Large intestine (tissue), 3 donors: ENCODE results near the gene GRIN2A. TPM values are rescaled to one million over a fixed set of nuclear protein-coding genes. Genes with fewer than 3 reads are reported as not detected.
"Not testable (repeated sequence)": the region's sequence is repeated elsewhere in the genome, so short reads cannot be mapped to it uniquely, and the experiment has no call there.

Experiments used
- DNase-seq, 2 donors: peaks; one replicate each; pipeline versions ENCODE4 v3.0.0 to v3.0.0-alpha.2; 2013
- H3K27ac ChIP-seq: one replicate; pipeline ENCODE4 v1.5.1; 2013; ENCODE audit warnings: low read length
- H3K27me3 ChIP-seq: 2 replicates; pipeline ENCODE4 v1.6.1; 2013; ENCODE audit warnings: low read length; ENCODE audit not compliant: control insufficient read depth, insufficient read depth
- H3K36me3 ChIP-seq: 2 replicates; pipeline ENCODE4 v1.6.1; 2013; ENCODE audit warnings: low read length; ENCODE audit not compliant: control insufficient read depth, insufficient read depth
- H3K4me1 ChIP-seq: one replicate; pipeline ENCODE4 v1.6.1; 2013; ENCODE audit warnings: low read length; ENCODE audit not compliant: control insufficient read depth, insufficient read depth
- H3K4me3 ChIP-seq: one replicate; pipeline ENCODE4 v1.5.1; 2013; ENCODE audit warnings: low read length
- H3K9me3 ChIP-seq: one replicate; pipeline ENCODE4 v1.6.1; 2013; ENCODE audit warnings: mild to moderate bottlenecking, low read depth, low read length, moderate library complexity; ENCODE audit not compliant: control insufficient read depth
- WGBS: methylation state at CpG from one replicate; pipeline ENCODE4 v1.1.5; 2013; ENCODE audit warnings: low lambda C conversion rate; ENCODE audit not compliant: insufficient coverage; 5-methylcytosine and 5-hydroxymethylcytosine counted together
- polyA plus RNA-seq: library from polyadenylated mRNA; unstranded; fragments of 120-200 nt; gene quantifications from one replicate; pipeline ENCODE4 v1.2.1, GENCODE V29; 2013

GRIN2A gene
- polyA plus RNA-seq, 1 donor = 0.10 TPM

DNA sequence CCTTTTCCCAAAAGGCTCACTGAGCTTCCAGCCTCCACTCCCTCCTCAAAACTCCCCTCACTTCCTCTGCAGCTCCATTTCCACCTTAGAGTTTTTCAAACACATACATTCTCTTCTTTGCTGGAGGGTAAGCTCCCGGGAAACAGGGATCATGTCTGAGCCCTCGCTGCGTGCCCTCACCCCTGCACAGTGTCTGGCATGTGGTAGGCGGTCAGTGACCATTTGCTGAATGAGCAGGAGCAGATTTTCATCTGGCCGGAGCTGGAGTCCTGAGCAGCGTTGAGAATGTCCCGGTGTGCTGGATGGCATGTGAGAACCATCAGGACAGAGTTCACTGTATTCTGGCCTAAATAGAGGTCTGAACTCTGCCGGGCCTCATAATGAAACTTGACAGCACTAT is 274.5 kb downstream of the GRIN2A start:
- no peaks in the 10 kb centered on the region for H3K36me3 ChIP-seq
- H3K27ac ChIP-seq = no peak overlapping the region
- no peak overlapping the region for H3K4me3 ChIP-seq
- H3K9me3 ChIP-seq = no peaks in the 10 kb centered on the region
- no peaks in the 10 kb centered on the region for H3K27me3 ChIP-seq
- WGBS = no CpG with 5 or more reads among the region's 8 CpGs
- no peak for DNase-seq
- H3K4me1 ChIP-seq = no peaks in the 10 kb centered on the region

DNA sequence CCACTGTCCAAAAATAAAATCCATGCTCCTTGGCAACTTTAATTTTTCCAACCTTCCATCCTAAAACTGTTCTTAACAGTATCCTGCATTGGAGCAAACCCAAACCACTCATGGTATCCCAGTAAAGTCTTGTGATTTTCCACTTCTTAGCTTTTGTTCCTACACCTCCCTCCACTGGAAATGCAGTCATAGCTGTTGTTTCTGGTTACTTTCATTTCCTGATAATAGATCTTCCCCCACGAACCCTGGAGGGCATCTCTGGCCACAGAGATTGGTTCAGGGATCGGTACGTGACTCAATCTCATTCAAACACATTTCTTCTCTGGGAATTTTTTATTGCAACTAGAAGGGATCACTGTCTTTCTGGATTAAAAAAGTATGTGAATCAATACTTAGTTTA is 276.0 kb downstream of the GRIN2A start:
- no peak overlapping the region for H3K4me3 ChIP-seq
- WGBS = no CpG with 5 or more reads among the region's 3 CpGs
- H3K9me3 ChIP-seq = no peaks in the 10 kb centered on the region
- H3K4me1 ChIP-seq = no peaks in the 10 kb centered on the region
- H3K27me3 ChIP-seq = no peaks in the 10 kb centered on the region
- H3K27ac ChIP-seq = no peak overlapping the region
- no peaks in the 10 kb centered on the region for H3K36me3 ChIP-seq
- DNase-seq = no peak

GRCh38 chr16:9904526-9904925 is 277.7 kb downstream of the GRIN2A start:
- no peak overlapping the region for H3K4me3 ChIP-seq
- WGBS = no CpG with 5 or more reads among the region's 2 CpGs

DNA sequence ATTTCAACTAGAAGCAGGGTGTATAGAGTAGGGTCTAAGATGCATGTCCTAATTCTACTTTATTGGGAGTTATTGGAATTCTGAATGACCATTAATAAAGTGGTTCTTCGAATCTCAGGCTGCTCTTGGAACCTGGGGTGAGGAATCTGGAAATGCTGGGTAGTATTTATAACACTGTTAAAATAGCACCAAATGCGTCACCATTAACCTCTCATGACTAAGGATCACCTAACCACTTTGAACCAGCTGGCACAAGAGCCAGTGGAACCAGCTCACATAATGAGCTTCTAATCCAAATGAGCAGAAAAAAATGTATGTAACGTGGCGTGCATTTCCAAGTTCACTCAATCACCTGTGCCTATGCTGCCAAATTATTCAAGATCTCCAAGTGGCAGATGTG is 281.7 kb downstream of the GRIN2A start:
- Histone ChIP-seq H3K9me3 (no peaks in the 10 kb centered on the region), H3K4me3 (no peak overlapping the region), H3K36me3 (no peaks in the 10 kb centered on the region), H3K27me3 (no peaks in the 10 kb centered on the region), H3K27ac (no peak overlapping the region), H3K4me1 (no peaks in the 10 kb centered on the region)
- DNase-seq = no peak
- WGBS = no CpG with 5 or more reads among the region's 4 CpGs

More at GRCh38 chr16:9904526-9904925, 277.7 kb downstream of the GRIN2A start:
- H3K4me1 ChIP-seq = no peaks in the 10 kb centered on the region
- H3K27me3 ChIP-seq = no peaks in the 10 kb centered on the region
- no peaks in the 10 kb centered on the region for H3K36me3 ChIP-seq
- DNase-seq = no peak
- H3K27ac ChIP-seq = no peak overlapping the region
- no peaks in the 10 kb centered on the region for H3K9me3 ChIP-seq

DNA sequence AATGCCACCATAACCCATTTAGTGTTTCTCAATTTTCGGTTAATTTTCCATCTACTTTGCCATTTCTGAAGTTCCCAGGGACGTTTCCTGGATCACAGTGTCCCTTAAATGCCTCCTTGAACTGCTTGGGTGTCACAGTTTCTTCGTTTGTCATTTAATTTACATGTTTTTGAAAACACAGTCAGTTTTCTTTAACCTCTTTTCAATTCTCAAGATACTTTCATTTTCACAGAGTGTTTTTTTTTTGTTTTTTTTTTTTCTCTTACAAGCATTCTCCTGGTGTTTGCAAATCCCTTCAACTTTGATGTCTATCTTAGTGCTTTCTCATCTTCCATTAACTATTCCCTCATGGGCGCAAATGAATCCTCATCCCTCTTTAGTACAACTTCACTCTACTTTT is 283.7 kb downstream of the GRIN2A start:
- Histone ChIP-seq H3K9me3 (no peaks in the 10 kb centered on the region), H3K4me3 (no peak overlapping the region), H3K27ac (no peak overlapping the region), H3K4me1 (no peaks in the 10 kb centered on the region), H3K27me3 (no peaks in the 10 kb centered on the region), H3K36me3 (no peaks in the 10 kb centered on the region)
- 78% methylated on average over 4 of the region's 4 CpGs for WGBS
- DNase-seq = no peak

DNA sequence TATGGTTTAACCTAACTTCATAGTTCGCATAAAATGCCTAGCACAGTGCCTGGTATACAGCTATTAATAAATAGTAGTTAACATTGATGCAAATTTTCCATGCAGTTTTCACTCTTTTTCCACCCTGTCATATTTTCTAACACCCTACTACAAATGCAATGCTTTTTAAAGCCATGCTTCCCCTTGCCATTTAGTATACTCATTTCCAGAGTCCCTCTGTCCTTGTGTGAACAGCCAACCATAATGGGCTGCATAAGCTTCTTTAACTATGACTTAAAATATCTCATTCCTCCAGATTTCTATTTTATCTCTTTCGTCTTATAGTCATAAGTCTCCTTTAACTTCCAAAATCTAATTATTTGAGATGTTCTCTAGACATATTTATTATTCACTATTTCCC is 284.1 kb downstream of the GRIN2A start:
- H3K36me3 ChIP-seq = no peaks in the 10 kb centered on the region
- H3K4me1 ChIP-seq = no peaks in the 10 kb centered on the region
- H3K9me3 ChIP-seq = no peaks in the 10 kb centered on the region
- WGBS = 100% methylated on average over 1 of the region's 2 CpGs
- H3K27ac ChIP-seq = no peak overlapping the region
- no peak for DNase-seq
- H3K27me3 ChIP-seq = no peaks in the 10 kb centered on the region
- H3K4me3 ChIP-seq = no peak overlapping the region

GRCh38 chr16:9895817-9896216 is 286.4 kb downstream of the GRIN2A start:
- Histone ChIP-seq H3K4me3 (no peak overlapping the region), H3K4me1 (no peaks in the 10 kb centered on the region), H3K9me3 (no peaks in the 10 kb centered on the region), H3K27ac (no peak overlapping the region), H3K36me3 (no peaks in the 10 kb centered on the region), H3K27me3 (no peaks in the 10 kb centered on the region)
- WGBS = no CpG with 5 or more reads among the region's 4 CpGs
- DNase-seq = no peak

- no CpG with 5 or more reads among the region's 1 CpG for WGBS
- H3K4me3 ChIP-seq = no peak overlapping the region
- H3K9me3 ChIP-seq = no peaks in the 10 kb centered on the region
- H3K4me1 ChIP-seq = no peaks in the 10 kb centered on the region
- no peak for DNase-seq
- H3K36me3 ChIP-seq = no peaks in the 10 kb centered on the region
- H3K27ac ChIP-seq = no peak overlapping the region
- no peaks in the 10 kb centered on the region for H3K27me3 ChIP-seq
Observed at GRCh38 chr16:9885876-9886275, 296.4 kb downstream of the GRIN2A start.

- 0% methylated on average over 1 of the region's 9 CpGs for WGBS
- no peaks in the 10 kb centered on the region for H3K36me3 ChIP-seq
Observed at GRCh38 chr16:9885467-9885866, 296.8 kb downstream of the GRIN2A start.

DNA sequence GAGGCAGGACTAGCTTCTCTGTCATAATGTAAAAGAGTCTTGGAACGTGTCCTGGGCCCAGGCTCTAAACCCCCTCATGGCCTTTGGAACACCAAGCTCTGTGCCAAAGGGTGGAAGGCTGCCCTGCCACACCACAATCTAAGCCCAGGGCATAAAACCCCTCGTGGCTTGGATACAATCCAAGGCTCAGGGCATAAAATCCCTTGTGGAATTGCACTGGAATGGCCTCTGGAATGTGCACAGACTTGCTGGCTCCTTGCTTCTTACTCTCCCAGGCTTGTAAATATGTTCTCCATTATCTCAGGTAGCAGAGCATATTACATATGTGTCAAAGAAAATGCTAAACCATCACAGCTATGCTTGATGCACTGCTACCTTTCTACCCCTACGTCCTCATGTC is 306.2 kb downstream of the GRIN2A start:
- H3K4me3 ChIP-seq, H3K27ac ChIP-seq, H3K36me3 ChIP-seq, H3K4me1 ChIP-seq, DNase-seq, H3K9me3 ChIP-seq, H3K27me3 ChIP-seq: not testable (repeated sequence)
- WGBS = no CpG with 5 or more reads among the region's 3 CpGs

More at GRCh38 chr16:9885467-9885866, 296.8 kb downstream of the GRIN2A start:
- Histone ChIP-seq H3K4me1 (no peaks in the 10 kb centered on the region), H3K27me3 (no peaks in the 10 kb centered on the region), H3K4me3 (no peak overlapping the region), H3K9me3 (no peaks in the 10 kb centered on the region), H3K27ac (no peak overlapping the region)
- DNase-seq = no peak

- H3K4me3 ChIP-seq = no peak overlapping the region
- 41% methylated on average over 3 of the region's 7 CpGs for WGBS
- H3K9me3 ChIP-seq = no peaks in the 10 kb centered on the region
- no peaks in the 10 kb centered on the region for H3K27me3 ChIP-seq
- no peak overlapping the region for H3K27ac ChIP-seq
- H3K4me1 ChIP-seq = no peaks in the 10 kb centered on the region
- no peaks in the 10 kb centered on the region for H3K36me3 ChIP-seq
- DNase-seq = no peak
Observed at GRCh38 chr16:9874219-9874618, 308.0 kb downstream of the GRIN2A start.
